Sigmoid colon (tissue), 4 donors: ENCODE data around the gene CLRN2.

ENCODE experiments used
- CTCF ChIP-seq, 4 experiments: fragments of 450-650 bp in 3 of 4; fragments of 200-600 bp in 1 of 4; IDR thresholded peaks; one replicate each; pipeline ENCODE4 v1.5.1; 2016 to 2019; ENCODE audit warnings: antibody characterized with exemption in 4 of 4, mild to moderate bottlenecking in 3 of 4, moderate library complexity in 2 of 4
- EP300 ChIP-seq, 4 donors: sonication (generic); formaldehyde crosslinking; IDR thresholded peaks; one replicate each; pipeline ENCODE4 v1.6.1; 2017; ENCODE audit warnings: antibody characterized with exemption in 4 of 4
- POLR2A ChIP-seq, 2 donors: fragments of 450-650 bp; IDR thresholded peaks; one replicate each; pipeline ENCODE4 v1.6.1; 2016; ENCODE audit warnings: antibody characterized with exemption in 2 of 2, mild to moderate bottlenecking in 2 of 2, moderate library complexity in 2 of 2
- POLR2AphosphoS5 ChIP-seq, 4 donors: sonication (generic); formaldehyde crosslinking; IDR thresholded peaks; one replicate each; pipeline ENCODE4 v1.6.1; 2017; ENCODE audit warnings: antibody characterized with exemption in 4 of 4

- TF ChIP-seq POLR2A (IDR thresholded peaks at IDR 0.05) (no peak), CTCF (IDR thresholded peaks at IDR 0.05) (no peak), EP300 (IDR thresholded peaks at IDR 0.05) (no peak), POLR2AphosphoS5 (IDR thresholded peaks at IDR 0.05) (no peak)
Measured at GRCh38 chr4:17504081-17504480, 10.9 kb upstream of the CLRN2 start.
